Trophoblast cell (in vitro differentiated cells and primary cell): ENCODE results near the gene DUOXA1.

ENCODE experiments used
- DNase-seq, 2 donors: peaks; one replicate each; pipeline ENCODE4 v3.0.0-alpha.2; 2016
- H2AFZ ChIP-seq: 2 replicates; pipeline ENCODE4 v1.6.1; 2013; ENCODE audit warnings: low read length, moderate library complexity, mild to moderate bottlenecking; ENCODE audit not compliant: insufficient read depth, poor library complexity
- H2AK5ac ChIP-seq: 2 replicates; pipeline ENCODE4 v1.6.1; 2013; ENCODE audit warnings: mild to moderate bottlenecking, low read length
- H2BK120ac ChIP-seq: 2 replicates; pipeline ENCODE4 v1.6.1; 2013; ENCODE audit warnings: low read length, mild to moderate bottlenecking, moderate library complexity; ENCODE audit not compliant: insufficient read depth, poor library complexity
- H2BK12ac ChIP-seq: 2 replicates; pipeline ENCODE4 v1.6.1; 2013; ENCODE audit warnings: mild to moderate bottlenecking, low read length, moderate library complexity
- H2BK5ac ChIP-seq: 2 replicates; pipeline ENCODE4 v1.6.1; 2013; ENCODE audit warnings: low read length, low read depth, moderate library complexity, mild to moderate bottlenecking; ENCODE audit not compliant: poor library complexity
- H3K14ac ChIP-seq: 2 replicates; pipeline ENCODE4 v1.6.1; 2013; ENCODE audit warnings: mild to moderate bottlenecking, low read length
- H3K18ac ChIP-seq: 2 replicates; pipeline ENCODE4 v1.6.1; 2013; ENCODE audit warnings: mild to moderate bottlenecking, low read length
- H3K23ac ChIP-seq: 2 replicates; pipeline ENCODE4 v1.6.1; 2013; ENCODE audit warnings: low read length
- H3K27ac ChIP-seq: 2 replicates; pipeline ENCODE4 v1.5.1; 2013; ENCODE audit warnings: low read depth, mild to moderate bottlenecking, inconsistent platforms, low read length, moderate library complexity
- H3K27me3 ChIP-seq: 2 replicates; pipeline ENCODE4 v1.6.1; 2013; ENCODE audit warnings: inconsistent platforms, mild to moderate bottlenecking, low read length, moderate library complexity; ENCODE audit not compliant: insufficient read depth
- H3K36me3 ChIP-seq, 2 experiments: 1 replicate in 1 of 2; 2 replicates in 1 of 2; pipeline ENCODE4 v1.6.1; 2013; ENCODE audit warnings: low read length in 2 of 2, mild to moderate bottlenecking in 2 of 2, moderate library complexity in 1 of 2; ENCODE audit not compliant: insufficient read depth in 2 of 2, control insufficient read depth in 1 of 2
- H3K4ac ChIP-seq: 2 replicates; pipeline ENCODE4 v1.6.1; 2013; ENCODE audit warnings: low read depth, mild to moderate bottlenecking, low read length, moderate library complexity
- H3K4me1 ChIP-seq, 2 experiments: 1 replicate in 1 of 2; 2 replicates in 1 of 2; pipeline ENCODE4 v1.6.1; 2013; ENCODE audit warnings: low read length in 2 of 2, mild to moderate bottlenecking in 2 of 2, moderate library complexity in 1 of 2; ENCODE audit not compliant: insufficient read depth in 2 of 2, control insufficient read depth in 1 of 2
- H3K4me2 ChIP-seq: 2 replicates; pipeline ENCODE4 v1.6.1; 2013; ENCODE audit warnings: inconsistent platforms, mild to moderate bottlenecking, low read length, moderate library complexity
- H3K4me3 ChIP-seq: 2 replicates; pipeline ENCODE4 v1.5.1; 2013; ENCODE audit warnings: mild to moderate bottlenecking, low read depth, low read length, inconsistent platforms
- H3K79me1 ChIP-seq: one replicate; pipeline ENCODE4 v1.6.1; 2013; ENCODE audit warnings: low read length
- H3K79me2 ChIP-seq: 2 replicates; pipeline ENCODE4 v1.6.1; 2013; ENCODE audit warnings: low read length, mild to moderate bottlenecking; ENCODE audit not compliant: control insufficient read depth, insufficient read depth, poor library complexity
- H3K9ac ChIP-seq: 2 replicates; pipeline ENCODE4 v1.6.1; 2013; ENCODE audit warnings: mild to moderate bottlenecking, low read length
- H3K9me3 ChIP-seq: 2 replicates; pipeline ENCODE4 v1.6.1; 2013; ENCODE audit warnings: low read depth, mild to moderate bottlenecking, control low read depth, inconsistent platforms, low read length; ENCODE audit not compliant: insufficient read depth
- H4K12ac ChIP-seq: 2 replicates; pipeline ENCODE4 v1.6.1; 2013; ENCODE audit warnings: low read depth, mild to moderate bottlenecking, low read length, moderate library complexity
- H4K8ac ChIP-seq: 2 replicates; pipeline ENCODE4 v1.6.1; 2013; ENCODE audit warnings: low read depth, mild to moderate bottlenecking, low read length, moderate library complexity
- H4K91ac ChIP-seq: one replicate; pipeline ENCODE4 v1.6.1; 2013; ENCODE audit warnings: low read depth, mild to moderate bottlenecking, low read length, moderate library complexity
- WGBS: extraction: QIAGEN DNeasy Blood & Tissue Kit; methylation state at CpG from one replicate; pipeline ENCODE4 v1.1.7; 2013; ENCODE audit warnings: missing lambda C conversion rate; ENCODE audit not compliant: insufficient read length, insufficient coverage; ENCODE audit errors: extremely low coverage; 5-methylcytosine and 5-hydroxymethylcytosine counted together

Gene DUOXA1

GRCh38 chr15:45167631-45168205 is 38.0 kb upstream of the DUOXA1 start:
- H2BK5ac ChIP-seq, result no peak overlapping the region
- no peak overlapping the region for H3K27ac ChIP-seq
- H2BK120ac ChIP-seq, result no peak overlapping the region
- H3K4me2 ChIP-seq, result peak overlapping the region; percentile 79
- H3K4ac ChIP-seq, result no peak overlapping the region
- H3K18ac ChIP-seq, result no peak overlapping the region
- H3K23ac ChIP-seq, result no peak overlapping the region
- no peaks in the 10 kb centered on the region for H3K9me3 ChIP-seq
- H3K4me3 ChIP-seq, result no peak overlapping the region
- peaks cover 3 to 7% of the 10 kb centered on the region in 2 experiments for H3K36me3 ChIP-seq
- H3K14ac ChIP-seq, result no peak overlapping the region
- H2AFZ ChIP-seq, result no peak overlapping the region
- peaks cover 5% of the 10 kb centered on the region for H3K79me2 ChIP-seq
- no CpG with 5 or more reads among the region's 9 CpGs for WGBS
- peaks cover 2 to 6% of the 10 kb centered on the region in 2 experiments for H3K4me1 ChIP-seq
- H4K8ac ChIP-seq, result peak overlapping the region; percentile 52
- no peak overlapping the region for H4K12ac ChIP-seq
- H4K91ac ChIP-seq, result no peak overlapping the region
- peaks cover 10% of the 10 kb centered on the region for H3K79me1 ChIP-seq
- H3K9ac ChIP-seq, result no peak overlapping the region
- H2AK5ac ChIP-seq, result no peak overlapping the region
- no peak overlapping the region for H2BK12ac ChIP-seq
- DNase-seq, result no peak
- H3K27me3 ChIP-seq, result no peaks in the 10 kb centered on the region

GRCh38 chr15:45166834-45167630 is 37.4 kb upstream of the DUOXA1 start:
- peak overlapping the region; percentile 86 for H4K12ac ChIP-seq
- H2AK5ac ChIP-seq, result peak overlapping the region; percentile 57

GRCh38 chr15:45165536-45165935 is 35.9 kb upstream of the DUOXA1 start:
- H3K9me3 ChIP-seq, result peaks cover 2% of the 10 kb centered on the region
- peaks cover 5% of the 10 kb centered on the region for H3K79me2 ChIP-seq
- H3K36me3 ChIP-seq, result peaks cover 0 to 2% of the 10 kb centered on the region in 2 experiments
- no CpG with 5 or more reads among the region's 5 CpGs for WGBS
- H3K18ac ChIP-seq, result no peak overlapping the region
- peaks cover 5 to 9% of the 10 kb centered on the region in 2 experiments for H3K4me1 ChIP-seq
- H2BK120ac ChIP-seq, result no peak overlapping the region
- no peak overlapping the region for H3K4me3 ChIP-seq
- no peak overlapping the region for H2BK12ac ChIP-seq
- no peak overlapping the region for H3K27ac ChIP-seq
- no peak for DNase-seq
- H2BK5ac ChIP-seq, result no peak overlapping the region
- H3K27me3 ChIP-seq, result no peaks in the 10 kb centered on the region
- no peak overlapping the region for H3K4ac ChIP-seq
- H3K14ac ChIP-seq, result no peak overlapping the region
- H4K91ac ChIP-seq, result no peak overlapping the region
- peaks cover 10% of the 10 kb centered on the region for H3K79me1 ChIP-seq
- H3K4me2 ChIP-seq, result no peak overlapping the region
- H3K23ac ChIP-seq, result no peak overlapping the region
- no peak overlapping the region for H3K9ac ChIP-seq
- no peak overlapping the region for H2AK5ac ChIP-seq
- peak overlapping the region; percentile 17 for H4K8ac ChIP-seq
- no peak overlapping the region for H2AFZ ChIP-seq
- H4K12ac ChIP-seq, result no peak overlapping the region

More at GRCh38 chr15:45166834-45167630, 37.4 kb upstream of the DUOXA1 start:
- Histone ChIP-seq H3K18ac (peak overlapping the region; percentile 74), H3K79me1 (peaks cover 10% of the 10 kb centered on the region), H3K4me2 (peak overlapping the region; percentile 79), H3K14ac (peak overlapping the region; percentile 95), H3K36me3 (peaks cover 2 to 7% of the 10 kb centered on the region in 2 experiments), H3K9me3 (no peaks in the 10 kb centered on the region), H2BK120ac (peak overlapping the region; percentile 90), H3K27ac (peak overlapping the region; percentile 76), H3K4me3 (peak overlapping the region; percentile 64), H2AFZ (peak overlapping the region; percentile 61), H2BK5ac (peak overlapping the region; percentile 82), H3K27me3 (no peaks in the 10 kb centered on the region), H4K91ac (peak overlapping the region; percentile 97), H3K4ac (peak overlapping the region; percentile 78), H3K9ac (peak overlapping the region; percentile 87), H4K8ac (peak overlapping the region; percentile 95), H2BK12ac (no peak overlapping the region), H3K23ac (no peak overlapping the region), H3K4me1 (peaks cover 5 to 9% of the 10 kb centered on the region in 2 experiments), H3K79me2 (peaks cover 5% of the 10 kb centered on the region)
- WGBS, result no CpG with 5 or more reads among the region's 79 CpGs
- peak; percentile 29 to 54 for DNase-seq

GRCh38 chr15:45164914-45165313 is 35.2 kb upstream of the DUOXA1 start:
- Histone ChIP-seq H3K14ac (no peak overlapping the region), H3K36me3 (peaks cover 0 to 2% of the 10 kb centered on the region in 2 experiments), H3K4ac (no peak overlapping the region), H3K9me3 (peaks cover 2% of the 10 kb centered on the region), H4K91ac (no peak overlapping the region), H2BK5ac (no peak overlapping the region), H3K79me1 (peaks cover 10% of the 10 kb centered on the region), H3K4me3 (no peak overlapping the region), H2AFZ (no peak overlapping the region), H2BK12ac (no peak overlapping the region), H3K27me3 (no peaks in the 10 kb centered on the region), H4K8ac (no peak overlapping the region), H3K23ac (no peak overlapping the region), H2AK5ac (no peak overlapping the region), H3K27ac (no peak overlapping the region), H4K12ac (no peak overlapping the region), H3K9ac (no peak overlapping the region), H3K4me2 (no peak overlapping the region), H3K79me2 (peaks cover 5% of the 10 kb centered on the region), H3K4me1 (peaks cover 5 to 9% of the 10 kb centered on the region in 2 experiments), H3K18ac (no peak overlapping the region), H2BK120ac (no peak overlapping the region)
- WGBS, result no CpG with 5 or more reads among the region's 1 CpG
- no peak for DNase-seq
